Smooth muscle cell (in vitro differentiated cells): ENCODE data around the gene ZWILCH. TPM values are rescaled to one million over a fixed set of nuclear protein-coding genes. Genes with fewer than 3 reads are reported as not detected.

Experiments
- DNase-seq: peaks from one replicate; lab custom pipeline; 2025; ENCODE audit not compliant: unreplicated experiment; lab: John Stamatoyannopoulos, UW
- H2AFZ ChIP-seq: fragments of 200-600 bp; sonication (generic); 2 replicates; pipeline ENCODE4 v1.6.0; 2016; ENCODE audit warnings: antibody characterized with exemption, low read depth, mild to moderate bottlenecking
- H3F3A ChIP-seq: fragments of 200-600 bp; sonication (generic); 2 replicates; pipeline ENCODE4 v1.6.0; 2017; ENCODE audit warnings: antibody characterized with exemption, low read depth
- H3K27ac ChIP-seq: fragments of 200-600 bp; sonication (generic); 2 replicates; pipeline ENCODE4 v1.5.1; 2016; ENCODE audit warnings: low read depth, mild to moderate bottlenecking
- H3K27me3 ChIP-seq: fragments of 200-600 bp; sonication (generic); 2 replicates; pipeline ENCODE4 v1.6.1; 2016; ENCODE audit warnings: low read depth, mild to moderate bottlenecking
- H3K36me3 ChIP-seq: fragments of 200-600 bp; sonication (generic); 2 replicates; pipeline ENCODE4 v1.5.1; 2016; ENCODE audit warnings: low read depth
- H3K4me1 ChIP-seq: fragments of 200-600 bp; sonication (generic); 2 replicates; pipeline ENCODE4 v1.5.1; 2016; ENCODE audit warnings: low read depth
- H3K4me2 ChIP-seq: fragments of 200-600 bp; sonication (generic); 2 replicates; pipeline ENCODE4 v1.6.0; 2016; ENCODE audit warnings: mild to moderate bottlenecking
- H3K4me3 ChIP-seq: fragments of 200-600 bp; sonication (generic); 2 replicates; pipeline ENCODE4 v1.5.1; 2016; ENCODE audit warnings: mild to moderate bottlenecking
- H3K79me2 ChIP-seq: fragments of 200-600 bp; sonication (generic); 2 replicates; pipeline ENCODE4 v1.6.0; 2016; ENCODE audit warnings: low read depth, mild to moderate bottlenecking
- H3K9ac ChIP-seq: fragments of 200-600 bp; sonication (generic); 2 replicates; pipeline ENCODE4 v1.6.0; 2016; ENCODE audit warnings: low read depth
- H3K9me3 ChIP-seq: fragments of 200-600 bp; sonication (generic); replicated peaks from 2 replicates; pipeline ENCODE4 v1.5.1; 2016; ENCODE audit warnings: low read depth
- H4K20me1 ChIP-seq: fragments of 200-600 bp; sonication (generic); 2 replicates; pipeline ENCODE4 v1.6.0; 2016; ENCODE audit warnings: low read depth
- WGBS: methylation state at CpG from one replicate; pipeline ENCODE4 v1.1.7; 2016; ENCODE audit warnings: low lambda C conversion rate; 5-methylcytosine and 5-hydroxymethylcytosine counted together
- polyA plus RNA-seq: library from polyadenylated mRNA; unstranded; fragments of >200 nt; fragmentation: Nextera tagmentation; extraction: Ambion mirVana; gene quantifications from 2 replicates; pipeline ENCODE4 v1.2.1, GENCODE V29; 2016
- total RNA-seq: library from RNA; depleted of rRNA; stranded (reverse); fragments of >200 nt; gene quantifications from 2 replicates; pipeline ENCODE4 v1.2.3, GENCODE V29; 2014
- TF ChIP-seq, protein P1 (sequence below): fragments of 200-600 bp; sonication (generic); IDR thresholded peaks from 2 replicates; pipeline ENCODE4 v1.5.1; 2017; ENCODE audit warnings: borderline replicate concordance, mild to moderate bottlenecking, antibody characterized with exemption; ENCODE audit not compliant: insufficient read depth, poor library complexity, severe bottlenecking

Gene ZWILCH
- total and polyA plus RNA-seq, 2 experiments from 2014 or later: 17.7 to 17.9 TPM

DNA sequence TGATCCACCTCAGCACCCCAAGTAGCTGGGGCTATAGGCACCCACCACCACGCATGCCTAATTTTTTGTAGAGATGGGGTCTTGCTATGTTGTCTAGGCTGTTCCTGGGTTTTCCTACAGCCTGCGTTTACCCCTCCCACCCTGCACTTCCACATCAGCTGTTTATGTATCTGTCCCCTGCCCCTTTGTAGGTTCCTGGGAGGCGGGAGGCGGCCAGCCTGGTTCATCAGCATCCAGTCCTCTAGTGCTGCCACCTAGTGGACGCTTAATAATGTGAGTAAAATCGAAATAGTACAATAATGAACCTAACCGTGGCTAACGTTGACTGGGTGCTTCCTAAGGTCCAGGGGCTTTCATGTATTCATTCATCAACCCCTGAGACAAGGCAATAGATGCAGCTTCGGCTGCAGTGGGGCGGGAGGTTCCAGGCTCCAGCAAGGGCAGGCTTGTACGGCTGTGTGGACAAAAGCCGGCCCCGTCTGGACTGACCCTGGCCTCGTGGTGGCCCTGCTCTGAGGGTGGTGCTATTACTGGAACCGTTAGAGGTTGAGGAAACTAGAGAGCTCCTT is 61.9 kb downstream of the ZWILCH start:
- Histone ChIP-seq H3K79me2 (no peaks in the 10 kb centered on the region), H3K27ac (no peak overlapping the region), H3K4me3 (no peak overlapping the region), H3F3A (no peaks in the 10 kb centered on the region), H3K9me3 (no peaks in the 10 kb centered on the region), H3K4me2 (peak overlapping the region; percentile 66), H4K20me1 (no peaks in the 10 kb centered on the region), H2AFZ (peak overlapping the region; percentile 81), H3K27me3 (no peaks in the 10 kb centered on the region), H3K4me1 (peaks cover 22% of the 10 kb centered on the region), H3K36me3 (no peaks in the 10 kb centered on the region), H3K9ac (no peak overlapping the region)
- WGBS: 42% methylated on average over 14 of the region's 15 CpGs
- TF ChIP-seq, protein P1, sequence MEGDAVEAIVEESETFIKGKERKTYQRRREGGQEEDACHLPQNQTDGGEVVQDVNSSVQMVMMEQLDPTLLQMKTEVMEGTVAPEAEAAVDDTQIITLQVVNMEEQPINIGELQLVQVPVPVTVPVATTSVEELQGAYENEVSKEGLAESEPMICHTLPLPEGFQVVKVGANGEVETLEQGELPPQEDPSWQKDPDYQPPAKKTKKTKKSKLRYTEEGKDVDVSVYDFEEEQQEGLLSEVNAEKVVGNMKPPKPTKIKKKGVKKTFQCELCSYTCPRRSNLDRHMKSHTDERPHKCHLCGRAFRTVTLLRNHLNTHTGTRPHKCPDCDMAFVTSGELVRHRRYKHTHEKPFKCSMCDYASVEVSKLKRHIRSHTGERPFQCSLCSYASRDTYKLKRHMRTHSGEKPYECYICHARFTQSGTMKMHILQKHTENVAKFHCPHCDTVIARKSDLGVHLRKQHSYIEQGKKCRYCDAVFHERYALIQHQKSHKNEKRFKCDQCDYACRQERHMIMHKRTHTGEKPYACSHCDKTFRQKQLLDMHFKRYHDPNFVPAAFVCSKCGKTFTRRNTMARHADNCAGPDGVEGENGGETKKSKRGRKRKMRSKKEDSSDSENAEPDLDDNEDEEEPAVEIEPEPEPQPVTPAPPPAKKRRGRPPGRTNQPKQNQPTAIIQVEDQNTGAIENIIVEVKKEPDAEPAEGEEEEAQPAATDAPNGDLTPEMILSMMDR: peak; percentile 80
- peak; percentile 16 for DNase-seq

- H3F3A ChIP-seq: no peaks in the 10 kb centered on the region
- no peak overlapping the region for H3K9ac ChIP-seq
- no peaks in the 10 kb centered on the region for H3K9me3 ChIP-seq
- no peak overlapping the region for H3K27ac ChIP-seq
- H3K79me2 ChIP-seq: no peaks in the 10 kb centered on the region
- H2AFZ ChIP-seq: no peak overlapping the region
- WGBS: 90% methylated on average over 7 of the region's 7 CpGs
- no peaks in the 10 kb centered on the region for H3K27me3 ChIP-seq
- no peak overlapping the region for H3K4me3 ChIP-seq
- H3K36me3 ChIP-seq: no peaks in the 10 kb centered on the region
- H4K20me1 ChIP-seq: no peaks in the 10 kb centered on the region
- no peak for DNase-seq
- H3K4me1 ChIP-seq: peaks cover 22% of the 10 kb centered on the region
- TF ChIP-seq, protein P1: no peak
- H3K4me2 ChIP-seq: no peak overlapping the region
Measured at GRCh38 chr15:66567897-66568296, 62.8 kb downstream of the ZWILCH start.

GRCh38 chr15:66569461-66570137 is 64.5 kb downstream of the ZWILCH start:
- no peak overlapping the region for H3K4me3 ChIP-seq
- no peak overlapping the region for H3K9ac ChIP-seq
- no peaks in the 10 kb centered on the region for H3K27me3 ChIP-seq
- H4K20me1 ChIP-seq: no peaks in the 10 kb centered on the region
- WGBS: 85% methylated on average over 9 of the region's 9 CpGs
- H3K4me1 ChIP-seq: peaks cover 22% of the 10 kb centered on the region
- no peaks in the 10 kb centered on the region for H3K36me3 ChIP-seq
- no peaks in the 10 kb centered on the region for H3K79me2 ChIP-seq
- H2AFZ ChIP-seq: no peak overlapping the region
- H3F3A ChIP-seq: no peaks in the 10 kb centered on the region
- TF ChIP-seq, protein P1: no peak
- no peak for DNase-seq
- no peak overlapping the region for H3K4me2 ChIP-seq
- no peak overlapping the region for H3K27ac ChIP-seq
- no peaks in the 10 kb centered on the region for H3K9me3 ChIP-seq

GRCh38 chr15:66570327-66570726 is 65.2 kb downstream of the ZWILCH start:
- Histone ChIP-seq H3K27me3 (no peaks in the 10 kb centered on the region), H3K9me3 (no peaks in the 10 kb centered on the region), H3F3A (no peaks in the 10 kb centered on the region), H3K27ac (no peak overlapping the region), H3K9ac (no peak overlapping the region), H3K4me1 (peaks cover 16% of the 10 kb centered on the region), H2AFZ (no peak overlapping the region), H3K4me3 (no peak overlapping the region), H3K79me2 (no peaks in the 10 kb centered on the region), H3K4me2 (no peak overlapping the region), H4K20me1 (no peaks in the 10 kb centered on the region), H3K36me3 (no peaks in the 10 kb centered on the region)
- WGBS: 100% methylated on average over 3 of the region's 3 CpGs
- TF ChIP-seq, protein P1: no peak
- DNase-seq: no peak
